Measurements from ENCODE around the gene P2RY6. TPM values are rescaled to one million over a fixed set of nuclear protein-coding genes. Genes with fewer than 3 reads are reported as not detected.

P2RY6 gene
- total RNA-seq, 1 experiment from 2014 or later = 34.7 TPM

GRCh38 chr11:73296501-73297230 lies 24.5 kb downstream of the P2RY6 start:
- H3K4me2 ChIP-seq = no peak overlapping the region
- no peaks in the 10 kb centered on the region for H3K27me3 ChIP-seq (ENCODE audit: insufficient read depth, low read depth)
- H3F3A ChIP-seq (ENCODE audit: insufficient read depth, low read depth) = peaks cover 28% of the 10 kb centered on the region
- H3K79me2 ChIP-seq (ENCODE audit: low read depth) = peaks cover 18% of the 10 kb centered on the region; the same call in 1 of the 2 replicates
- no peak for DNase-seq
- BruUV-seq (replicated peaks) = no TSS peak
- no peaks in the 10 kb centered on the region for H3K9me3 ChIP-seq (ENCODE audit: insufficient read depth, low read depth)
- POLR2A ChIA-PET (ENCODE audit: unreplicated experiment) = no interaction called here
- no peaks in the 10 kb centered on the region for H3K9me2 ChIP-seq (ENCODE audit: insufficient read depth)
- H2AFZ ChIP-seq = no peak overlapping the region
- no peak overlapping the region for H3K4me3 ChIP-seq
- peaks cover 9% of the 10 kb centered on the region for H3K4me1 ChIP-seq (replicated peaks; ENCODE audit: insufficient read depth)
- no peak overlapping the region for H3K27ac ChIP-seq
- CTCF ChIA-PET = interaction anchor here (0.6 to 0.7 kb wide), 2 partner anchors 51 to 54 kb away, joined by 3 to 5 read pairs; no protein-coding TSS in a partner anchor
- peaks cover 19% of the 10 kb centered on the region; the same call in 1 of the 2 replicates for H3K36me3 ChIP-seq (ENCODE audit: low read depth)
- intact Hi-C loops (cut with micrococcal nuclease; ENCODE audit: unreplicated experiment) = no loop called here
- no peak for TF ChIP-seq EZH2 (IDR thresholded peaks at IDR 0.05; ENCODE audit: low read depth)
- TF ChIP-seq CTCF (conservative IDR thresholded peaks at IDR 0.05) = no peak
- H4K20me1 ChIP-seq (ENCODE audit: insufficient read depth) = peaks cover 15% of the 10 kb centered on the region

- POLR2A ChIA-PET (ENCODE audit: unreplicated experiment) = no interaction called here
- Histone ChIP-seq H4K20me1 (ENCODE audit: insufficient read depth) (peaks cover 15% of the 10 kb centered on the region), H3K4me1 (replicated peaks; ENCODE audit: insufficient read depth) (peaks cover 9% of the 10 kb centered on the region), H3K9me2 (ENCODE audit: insufficient read depth) (no peaks in the 10 kb centered on the region), H3K27ac (no peak overlapping the region), H3K9me3 (ENCODE audit: insufficient read depth, low read depth) (no peaks in the 10 kb centered on the region), H2AFZ (no peak overlapping the region), H3K79me2 (ENCODE audit: low read depth) (0 out of 2 replicates have a peak, but pooled peaks cover 13% of the 10 kb centered on the region), H3K27me3 (ENCODE audit: insufficient read depth, low read depth) (no peaks in the 10 kb centered on the region), H3K4me3 (no peak overlapping the region), H3K36me3 (ENCODE audit: low read depth) (peaks cover 19% of the 10 kb centered on the region; the same call in 1 of the 2 replicates), H3F3A (ENCODE audit: insufficient read depth, low read depth) (peaks cover 29% of the 10 kb centered on the region), H3K4me2 (no peak overlapping the region)
- CTCF ChIA-PET = interaction anchor here (0.6 to 0.9 kb wide), 2 partner anchors 8 to 51 kb away, joined by 3 read pairs; no protein-coding TSS in a partner anchor
- DNase-seq = no peak
- BruUV-seq (replicated peaks) = no TSS peak
- no peak for TF ChIP-seq CTCF (conservative IDR thresholded peaks at IDR 0.05)
- intact Hi-C loops (cut with micrococcal nuclease; ENCODE audit: unreplicated experiment) = no loop called here
These were observed 25.1 kb downstream of the P2RY6 start for GRCh38 chr11:73297231-73297590.

- Histone ChIP-seq H3K4me3 (no peak overlapping the region), H3K27ac (no peak overlapping the region), H3K36me3 (ENCODE audit: low read depth) (peaks cover 19% of the 10 kb centered on the region; the same call in 1 of the 2 replicates), H3K27me3 (ENCODE audit: insufficient read depth, low read depth) (no peaks in the 10 kb centered on the region), H3K79me2 (ENCODE audit: low read depth) (0 out of 2 replicates have a peak, but pooled peaks cover 13% of the 10 kb centered on the region), H3K9me2 (ENCODE audit: insufficient read depth) (no peaks in the 10 kb centered on the region), H3F3A (ENCODE audit: insufficient read depth, low read depth) (peaks cover 29% of the 10 kb centered on the region), H2AFZ (no peak overlapping the region), H3K4me1 (replicated peaks; ENCODE audit: insufficient read depth) (peaks cover 9% of the 10 kb centered on the region), H4K20me1 (ENCODE audit: insufficient read depth) (peaks cover 15% of the 10 kb centered on the region), H3K9me3 (ENCODE audit: insufficient read depth, low read depth) (no peaks in the 10 kb centered on the region), H3K4me2 (no peak overlapping the region)
- no peak for TF ChIP-seq EZH2 (IDR thresholded peaks at IDR 0.05; ENCODE audit: low read depth)
- no peak for TF ChIP-seq CTCF (conservative IDR thresholded peaks at IDR 0.05)
- CTCF ChIA-PET = interaction anchor here (0.6 to 0.9 kb wide), 3 partner anchors 9 to 52 kb away, joined by 3 read pairs; no protein-coding TSS in a partner anchor
- POLR2A ChIA-PET (ENCODE audit: unreplicated experiment) = no interaction called here
- DNase-seq = no peak
- no TSS peak for BruUV-seq (replicated peaks)
- intact Hi-C loops (cut with micrococcal nuclease; ENCODE audit: unreplicated experiment) = no loop called here
These were observed 25.6 kb downstream of the P2RY6 start for GRCh38 chr11:73297702-73298101.
